ENCODE data around the gene NDST4.

NDST4 gene

DNA sequence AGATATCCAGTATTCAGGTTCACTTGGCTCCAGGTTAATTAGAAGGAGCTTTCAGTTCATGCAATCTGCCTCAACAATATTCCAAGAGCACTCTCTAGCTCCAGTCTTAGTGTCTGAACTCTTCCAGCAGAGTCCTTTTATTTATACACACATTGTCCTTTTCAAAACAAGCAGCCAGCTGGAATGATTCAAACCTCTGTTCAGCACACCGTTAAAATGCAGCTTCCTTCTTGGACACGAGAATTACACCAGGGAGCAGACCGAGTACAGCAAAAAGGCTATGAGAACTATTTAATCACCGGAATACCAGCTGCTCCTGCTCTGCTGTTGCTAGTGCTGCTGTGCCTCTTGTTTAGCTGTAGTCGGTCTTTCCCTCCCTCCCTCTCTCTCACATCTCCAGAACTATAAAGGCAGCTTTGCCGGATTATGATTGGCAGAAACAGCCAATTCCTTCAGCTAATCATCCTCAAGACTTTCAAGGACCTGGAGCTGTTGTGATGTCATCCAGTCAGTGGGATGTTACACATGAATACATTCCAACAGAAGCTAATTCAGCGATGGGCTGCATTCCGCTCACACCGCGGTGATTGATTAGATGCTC lies at the start of gene NDST4:
TSS of gene NDST4 (minus strand) at position 115 of the 601 bp plus-strand sequence. CDS start 36,584 bp downstream, outside the sequence.
- no peak within 1 kb of the TSS for H3K4me3 ChIP-seq (replicated peaks; ENCODE audit: low read depth, low read length)
- DNase-seq (ENCODE audit: extremely low read depth, low read depth), result no peak
- no peak for TF ChIP-seq CTCF (IDR thresholded peaks at IDR 0.05; ENCODE audit: low read depth, low read length, missing control alignments)

- peak; percentile 30 for DNase-seq (ENCODE audit: extremely low read depth, low read depth)
- TF ChIP-seq CTCF (IDR thresholded peaks at IDR 0.05; ENCODE audit: low read depth, low read length, missing control alignments), result no peak
Measured at GRCh38 chr4:115159141-115159540, 45.7 kb upstream of the NDST4 start.

GRCh38 chr4:115158296-115158695 lies 44.9 kb upstream of the NDST4 start:
- no peak for DNase-seq (ENCODE audit: extremely low read depth, low read depth)
- TF ChIP-seq CTCF (IDR thresholded peaks at IDR 0.05; ENCODE audit: low read depth, low read length, missing control alignments), result no peak
- H3K4me3 ChIP-seq (replicated peaks; ENCODE audit: low read depth, low read length), result no peak overlapping the region

More at GRCh38 chr4:115159141-115159540, 45.7 kb upstream of the NDST4 start:
- no peak overlapping the region for H3K4me3 ChIP-seq (replicated peaks; ENCODE audit: low read depth, low read length)

GRCh38 chr4:115154826-115155225 lies 41.4 kb upstream of the NDST4 start:
- TF ChIP-seq CTCF (IDR thresholded peaks at IDR 0.05; ENCODE audit: low read depth, low read length, missing control alignments), result peak; percentile 41
- H3K4me3 ChIP-seq (replicated peaks; ENCODE audit: low read depth, low read length), result no peak overlapping the region
- peak; percentile 39 for DNase-seq (ENCODE audit: extremely low read depth, low read depth)

DNA sequence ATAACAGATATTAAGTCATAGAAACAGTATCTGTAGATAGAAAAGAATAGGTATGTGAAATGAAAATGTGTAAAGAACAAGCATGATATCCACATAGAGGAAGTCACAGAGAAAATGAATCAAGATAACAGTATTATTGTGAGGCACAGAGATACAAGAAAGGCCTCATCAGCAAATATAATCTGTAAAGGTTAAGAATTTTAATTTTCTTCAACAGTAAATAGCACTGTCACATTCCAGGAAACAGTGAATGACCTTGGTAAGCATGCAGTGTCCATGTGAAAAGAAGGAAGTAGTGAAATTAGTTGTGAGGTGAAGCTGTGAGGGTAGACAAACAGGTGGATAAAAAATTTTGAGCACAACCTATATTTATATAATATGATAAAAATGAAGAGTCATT lies 39.5 kb upstream of the NDST4 start:
- DNase-seq (ENCODE audit: extremely low read depth, low read depth), result no peak
- no peak overlapping the region for H3K4me3 ChIP-seq (replicated peaks; ENCODE audit: low read depth, low read length)
- TF ChIP-seq CTCF (IDR thresholded peaks at IDR 0.05; ENCODE audit: low read depth, low read length, missing control alignments), result no peak

GRCh38 chr4:115152081-115152480 lies 38.7 kb upstream of the NDST4 start:
- TF ChIP-seq CTCF (IDR thresholded peaks at IDR 0.05; ENCODE audit: low read depth, low read length, missing control alignments), result no peak
- DNase-seq (ENCODE audit: extremely low read depth, low read depth), result no peak
- H3K4me3 ChIP-seq (replicated peaks; ENCODE audit: low read depth, low read length), result no peak overlapping the region

DNA sequence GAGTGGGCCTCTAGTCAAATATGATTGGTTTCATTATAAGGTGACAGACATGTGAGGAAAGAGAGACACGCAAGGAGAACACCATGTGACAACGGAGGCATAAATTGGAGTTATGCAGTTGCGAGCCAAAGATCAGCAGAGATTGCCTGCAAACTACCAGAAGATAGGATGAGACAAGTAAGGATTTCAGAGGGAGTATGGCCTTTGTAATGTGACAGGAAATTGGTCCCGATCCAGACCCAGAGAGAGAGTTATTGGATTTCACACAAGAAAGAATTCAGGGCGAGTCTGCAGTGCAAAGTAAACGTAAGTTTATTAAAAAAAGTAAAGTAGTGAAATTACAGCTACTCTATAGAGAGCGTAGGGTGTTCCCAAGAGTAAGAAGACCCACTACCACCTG lies 35.7 kb upstream of the NDST4 start:
- TF ChIP-seq CTCF (IDR thresholded peaks at IDR 0.05; ENCODE audit: low read depth, low read length, missing control alignments), result no peak
- no peak overlapping the region for H3K4me3 ChIP-seq (replicated peaks; ENCODE audit: low read depth, low read length)
- no peak for DNase-seq (ENCODE audit: extremely low read depth, low read depth)

Data from HFF-Myc (cell line).